HEK293 (cell line): Measurements from ENCODE around the gene PHF12.
A peak's percentile ranks its signal among the peaks of the same experiment; 100 is the strongest.

ENCODE experiments used
- CTCF ChIA-PET: fragments of 350-600 bp; formaldehyde crosslinking; extraction: SDS; loops from one replicate; lab custom pipeline; 2021; ENCODE audit warnings: antibody characterized with exemption; lab: Yijun Ruan, JAX
- POLR2A ChIA-PET: fragments of 300-600 bp; formaldehyde crosslinking; extraction: SDS; loops from one replicate; lab custom pipeline; 2020; ENCODE audit warnings: antibody characterized with exemption, inconsistent platforms; lab: Yijun Ruan, JAX
- H3K27ac ChIP-seq: fragments of 200-500 bp; sonication (Bioruptor generic); 2 replicates; pipeline ENCODE4 v1.5.1; 2014; ENCODE audit warnings: low read depth, low read length, control low read depth, inconsistent platforms; ENCODE audit errors: extremely low read depth
- H3K36me3 ChIP-seq, 2 experiments: fragments of 200-500 bp in 1 of 2; sonication (Bioruptor generic) in 1 of 2; 1 replicate in 1 of 2; 2 replicates in 1 of 2; pipeline ENCODE4 v1.5.1; 2014 to 2017; ENCODE audit warnings: inconsistent platforms in 2 of 2, low read length in 2 of 2; ENCODE audit not compliant: control insufficient read depth in 2 of 2, insufficient read depth in 1 of 2
- H3K4me1 ChIP-seq: fragments of 200-500 bp; sonication (Bioruptor generic); 2 replicates; pipeline ENCODE4 v1.5.1; 2014; ENCODE audit warnings: mild to moderate bottlenecking, low read length, inconsistent platforms; ENCODE audit not compliant: control insufficient read depth, insufficient read depth
- H3K4me3 ChIP-seq: 2 replicates; pipeline ENCODE4 v1.5.1; 2011; ENCODE audit warnings: low read depth, mild to moderate bottlenecking, control low read depth, low read length, moderate library complexity
- H3K9me3 ChIP-seq: fragments of 200-500 bp; sonication (Bioruptor generic); 2 replicates; pipeline ENCODE4 v1.5.1; 2014; ENCODE audit warnings: low read depth, low read length, inconsistent platforms; ENCODE audit not compliant: control insufficient read depth, insufficient read depth
- GLI2 ChIP-seq: fragments of 450-650 bp; formaldehyde crosslinking; IDR thresholded peaks from 2 replicates; pipeline ENCODE4; 2017; ENCODE audit warnings: missing biosample characterization, missing genetic modification characterization, low read depth, borderline replicate concordance
- KLF7 ChIP-seq: fragments of 450-650 bp; formaldehyde crosslinking; IDR thresholded peaks from 2 replicates; pipeline ENCODE4 v1.5.1; 2016; ENCODE audit warnings: missing biosample characterization, missing genetic modification characterization, borderline replicate concordance
- WT1 ChIP-seq: fragments of 450-650 bp; formaldehyde crosslinking; IDR thresholded peaks from 2 replicates; pipeline ENCODE4 v1.5.1; 2016; ENCODE audit warnings: missing biosample characterization, missing genetic modification characterization
- ZBTB49 ChIP-seq: fragments of 450-650 bp; formaldehyde crosslinking; IDR thresholded peaks from 2 replicates; pipeline ENCODE4 v1.5.1; 2016; ENCODE audit warnings: missing biosample characterization, missing genetic modification characterization, low read depth
- ZFP37 ChIP-seq: fragments of 450-650 bp; formaldehyde crosslinking; IDR thresholded peaks from 2 replicates; pipeline ENCODE4 v1.5.1; 2016; ENCODE audit warnings: missing biosample characterization, missing genetic modification characterization
- ZNF2 ChIP-seq: fragments of 450-650 bp; formaldehyde crosslinking; IDR thresholded peaks from 2 replicates; pipeline ENCODE4 v1.5.1; 2016; ENCODE audit warnings: missing biosample characterization, missing genetic modification characterization
- ZNF202 ChIP-seq: fragments of 450-650 bp; formaldehyde crosslinking; IDR thresholded peaks from 2 replicates; pipeline ENCODE4 v1.5.1; 2016; ENCODE audit warnings: missing biosample characterization, missing genetic modification characterization, borderline replicate concordance
- ZNF214 ChIP-seq: fragments of 450-650 bp; formaldehyde crosslinking; IDR thresholded peaks from 2 replicates; pipeline ENCODE4 v1.5.1; 2017; ENCODE audit warnings: missing biosample characterization, mild to moderate bottlenecking, missing genetic modification characterization, borderline replicate concordance
- ZNF223 ChIP-seq: fragments of 450-650 bp; formaldehyde crosslinking; IDR thresholded peaks from 2 replicates; pipeline ENCODE4 v1.5.1; 2016; ENCODE audit warnings: missing biosample characterization, missing genetic modification characterization
- ZNF449 ChIP-seq: fragments of 450-650 bp; formaldehyde crosslinking; IDR thresholded peaks from 2 replicates; pipeline ENCODE4 v1.5.1; 2017; ENCODE audit warnings: missing biosample characterization, mild to moderate bottlenecking, missing genetic modification characterization, moderate library complexity
- ZNF48 ChIP-seq: fragments of 450-650 bp; formaldehyde crosslinking; IDR thresholded peaks from 2 replicates; pipeline ENCODE4 v1.5.1; 2016; ENCODE audit warnings: missing biosample characterization, missing genetic modification characterization
- ZNF610 ChIP-seq: fragments of 450-650 bp; formaldehyde crosslinking; IDR thresholded peaks from 2 replicates; pipeline ENCODE4 v1.5.1; 2016; ENCODE audit warnings: missing biosample characterization, missing genetic modification characterization, borderline replicate concordance
- ZNF629 ChIP-seq: fragments of 450-650 bp; formaldehyde crosslinking; IDR thresholded peaks from 2 replicates; pipeline ENCODE4 v1.5.1; 2017; ENCODE audit warnings: missing biosample characterization, missing genetic modification characterization
- ZNF654 ChIP-seq: fragments of 450-650 bp; formaldehyde crosslinking; IDR thresholded peaks from 2 replicates; pipeline ENCODE4 v1.5.1; 2016; ENCODE audit warnings: low read depth, missing biosample characterization, missing genetic modification characterization
- ZNF658 ChIP-seq: fragments of 450-650 bp; formaldehyde crosslinking; IDR thresholded peaks from 2 replicates; pipeline ENCODE4; 2016; ENCODE audit warnings: missing biosample characterization, missing genetic modification characterization
- ZNF704 ChIP-seq: fragments of 450-650 bp; formaldehyde crosslinking; IDR thresholded peaks from 2 replicates; pipeline ENCODE4 v1.5.1; 2016; ENCODE audit warnings: missing biosample characterization, missing genetic modification characterization
- ZSCAN16 ChIP-seq: fragments of 450-650 bp; formaldehyde crosslinking; IDR thresholded peaks from 2 replicates; pipeline ENCODE4 v1.5.1; 2016; ENCODE audit warnings: missing biosample characterization, missing genetic modification characterization
- TF ChIP-seq, protein P1 (sequence below): IDR thresholded peaks from 2 replicates; pipeline ENCODE4 v1.6.1; 2011; ENCODE audit warnings: mild to moderate bottlenecking, low read depth, low read length, borderline replicate concordance
- TF ChIP-seq, protein P2 (sequence below): fragments of 450-650 bp; formaldehyde crosslinking; IDR thresholded peaks from 2 replicates; pipeline ENCODE4 v1.5.0; 2017; ENCODE audit warnings: missing biosample characterization, missing genetic modification characterization, borderline replicate concordance

Gene PHF12

GRCh38 chr17:28970879-28971278 lies 19.6 kb upstream of the PHF12 start:
- CTCF ChIA-PET = interaction anchor here (5.0 to 7.7 kb wide), 2 partner anchors 142 to 147 kb away, joined by 48 to 119 read pairs; no protein-coding TSS in a partner anchor

DNA sequence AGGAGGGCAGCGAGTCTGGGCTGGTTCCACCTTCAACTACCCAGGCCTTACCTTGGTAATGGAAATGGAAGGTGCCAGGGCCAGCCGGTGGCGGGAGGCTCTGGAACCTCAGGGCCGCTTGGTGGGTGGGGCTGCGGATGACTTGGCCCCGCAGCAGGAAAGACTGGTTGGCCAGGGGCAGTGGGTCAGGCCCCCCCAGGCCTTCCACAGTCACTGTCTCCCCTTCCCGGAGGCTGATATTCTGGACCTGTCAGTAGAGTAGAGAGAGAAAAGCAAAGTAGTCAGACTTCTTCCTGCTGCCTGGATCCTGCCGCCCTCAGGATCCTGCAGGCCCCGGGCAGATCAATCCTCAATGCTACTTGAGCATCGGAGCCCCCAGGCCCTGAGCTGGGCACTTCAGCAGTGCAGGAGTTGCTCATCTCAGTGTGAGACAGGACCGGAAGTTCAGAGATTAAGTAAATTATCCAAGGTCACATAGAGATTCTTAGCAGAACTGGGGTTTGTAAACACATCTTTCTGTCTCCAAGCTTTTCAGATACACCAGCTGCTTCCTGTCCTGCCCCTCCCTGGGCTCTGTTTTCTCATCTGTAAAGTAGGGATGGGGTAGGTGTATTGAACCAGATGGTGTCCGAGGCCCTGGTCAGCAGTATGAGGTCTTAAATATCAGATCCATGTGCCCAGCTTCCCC lies 18.5 kb upstream of the PHF12 start:
- POLR2A ChIA-PET = no interaction called here

More at GRCh38 chr17:28970879-28971278, 19.6 kb upstream of the PHF12 start:
- H3K4me3 ChIP-seq = no peak overlapping the region
- POLR2A ChIA-PET = no interaction called here
- H3K36me3 ChIP-seq = no peaks in the 10 kb centered on the region
- no peak overlapping the region for H3K27ac ChIP-seq
- H3K9me3 ChIP-seq = no peaks in the 10 kb centered on the region
- H3K4me1 ChIP-seq = no peaks in the 10 kb centered on the region
- TF ChIP-seq ZBTB49 (tag by site-specific recombination) (no peak), ZNF704 (tag by site-specific recombination) (no peak), ZNF654 (tag by site-specific recombination) (no peak), ZNF2 (tag by site-specific recombination) (no peak), ZFP37 (tag by site-specific recombination) (no peak), ZNF48 (tag by site-specific recombination) (no peak), ZNF658 (tag by site-specific recombination) (no peak), ZNF202 (tag by site-specific recombination) (no peak), WT1 (tag by site-specific recombination) (no peak), ZSCAN16 (no peak), ZNF214 (tag by site-specific recombination) (no peak), ZNF629 (tag by site-specific recombination) (no peak), GLI2 (tag by site-specific recombination) (no peak), KLF7 (no peak), ZNF223 (no peak)
- TF ChIP-seq, protein P1, sequence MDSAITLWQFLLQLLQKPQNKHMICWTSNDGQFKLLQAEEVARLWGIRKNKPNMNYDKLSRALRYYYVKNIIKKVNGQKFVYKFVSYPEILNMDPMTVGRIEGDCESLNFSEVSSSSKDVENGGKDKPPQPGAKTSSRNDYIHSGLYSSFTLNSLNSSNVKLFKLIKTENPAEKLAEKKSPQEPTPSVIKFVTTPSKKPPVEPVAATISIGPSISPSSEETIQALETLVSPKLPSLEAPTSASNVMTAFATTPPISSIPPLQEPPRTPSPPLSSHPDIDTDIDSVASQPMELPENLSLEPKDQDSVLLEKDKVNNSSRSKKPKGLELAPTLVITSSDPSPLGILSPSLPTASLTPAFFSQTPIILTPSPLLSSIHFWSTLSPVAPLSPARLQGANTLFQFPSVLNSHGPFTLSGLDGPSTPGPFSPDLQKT = no peak
- TF ChIP-seq, protein P2, sequence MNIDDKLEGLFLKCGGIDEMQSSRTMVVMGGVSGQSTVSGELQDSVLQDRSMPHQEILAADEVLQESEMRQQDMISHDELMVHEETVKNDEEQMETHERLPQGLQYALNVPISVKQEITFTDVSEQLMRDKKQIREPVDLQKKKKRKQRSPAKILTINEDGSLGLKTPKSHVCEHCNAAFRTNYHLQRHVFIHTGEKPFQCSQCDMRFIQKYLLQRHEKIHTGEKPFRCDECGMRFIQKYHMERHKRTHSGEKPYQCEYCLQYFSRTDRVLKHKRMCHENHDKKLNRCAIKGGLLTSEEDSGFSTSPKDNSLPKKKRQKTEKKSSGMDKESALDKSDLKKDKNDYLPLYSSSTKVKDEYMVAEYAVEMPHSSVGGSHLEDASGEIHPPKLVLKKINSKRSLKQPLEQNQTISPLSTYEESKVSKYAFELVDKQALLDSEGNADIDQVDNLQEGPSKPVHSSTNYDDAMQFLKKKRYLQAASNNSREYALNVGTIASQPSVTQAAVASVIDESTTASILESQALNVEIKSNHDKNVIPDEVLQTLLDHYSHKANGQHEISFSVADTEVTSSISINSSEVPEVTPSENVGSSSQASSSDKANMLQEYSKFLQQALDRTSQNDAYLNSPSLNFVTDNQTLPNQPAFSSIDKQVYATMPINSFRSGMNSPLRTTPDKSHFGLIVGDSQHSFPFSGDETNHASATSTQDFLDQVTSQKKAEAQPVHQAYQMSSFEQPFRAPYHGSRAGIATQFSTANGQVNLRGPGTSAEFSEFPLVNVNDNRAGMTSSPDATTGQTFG (tag by site-specific recombination) = no peak

More for the DNA sequence above, 18.5 kb upstream of the PHF12 start:
- 0 out of 2 replicates have a peak, but pooled peaks have one; percentile 64 for TF ChIP-seq ZNF449 (tag by site-specific recombination)
- no peak for TF ChIP-seq ZNF610
- no peak overlapping the region for H3K27ac ChIP-seq
- CTCF ChIA-PET = interaction anchor here (0.6 to 7.7 kb wide), 7 partner anchors 17 to 243 kb away, joined by 3 to 119 read pairs (median 7); no protein-coding TSS in a partner anchor
- no peaks in the 10 kb centered on the region for H3K4me1 ChIP-seq
- H3K9me3 ChIP-seq = no peaks in the 10 kb centered on the region
- H3K36me3 ChIP-seq = no peaks in the 10 kb centered on the region
- H3K4me3 ChIP-seq = no peak overlapping the region
